D341Med (cell line): ENCODE measurements around the gene CX3CR1.

Experiments used
- DNase-seq: peaks from one replicate; pipeline ENCODE4 v3.0.0; 2012; ENCODE audit warnings: low spot score

Gene CX3CR1

DNA sequence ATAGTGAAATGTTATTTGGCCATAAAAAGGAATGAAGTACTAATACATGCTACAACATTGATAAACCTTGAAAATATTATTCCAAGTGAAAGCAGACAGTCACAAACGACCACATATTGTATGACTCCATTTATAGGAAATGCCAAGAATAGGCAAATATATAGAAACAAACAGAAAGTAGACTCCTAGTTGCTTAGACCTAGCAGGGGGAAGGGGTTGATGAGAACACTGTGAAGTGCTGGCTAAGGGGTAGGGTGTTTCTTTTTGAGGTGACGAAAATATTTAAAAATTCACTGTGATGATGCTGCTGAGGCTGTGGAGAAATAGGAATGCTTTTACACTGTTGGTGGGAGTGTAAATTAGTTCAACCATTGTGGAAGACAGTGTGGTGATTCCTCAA is 56.9 kb downstream of the CX3CR1 start:
- DNase-seq: no peak

DNA sequence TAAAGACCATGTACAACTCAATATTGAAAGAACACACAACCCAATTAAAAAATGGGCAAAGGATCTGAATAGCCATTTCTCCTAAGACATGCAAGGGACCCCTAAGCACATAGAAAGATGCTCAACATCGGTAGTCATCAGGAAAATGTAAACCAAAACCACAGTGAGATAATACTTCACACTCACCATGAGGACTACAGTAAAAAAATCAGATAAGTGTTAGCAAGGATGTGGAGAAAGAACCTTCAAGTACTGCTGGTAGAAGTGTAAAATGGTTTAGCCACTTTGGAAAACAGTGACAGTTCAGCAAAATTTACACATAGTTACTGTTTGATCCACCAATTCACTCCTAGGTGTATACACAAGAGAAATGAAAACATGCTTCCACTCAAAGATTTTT is 57.4 kb downstream of the CX3CR1 start:
- no peak for DNase-seq

DNA sequence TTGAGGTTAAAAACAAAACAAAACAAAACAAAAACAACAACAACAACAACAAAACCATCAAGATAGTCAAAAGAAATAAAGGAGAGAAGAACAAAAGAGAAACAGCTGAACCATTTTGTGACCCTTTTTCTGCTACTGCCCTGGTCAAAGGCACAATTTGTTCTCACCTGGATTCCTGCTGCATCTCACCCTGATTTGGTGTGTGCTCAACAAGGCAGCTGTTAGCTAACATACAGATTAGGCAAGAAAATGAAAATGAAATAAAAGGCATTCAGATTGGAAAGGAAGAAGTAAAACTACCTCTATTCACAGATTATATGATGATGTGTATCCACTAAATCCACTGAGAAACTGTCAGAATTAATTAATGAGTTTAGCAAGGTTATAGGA is 58.7 kb downstream of the CX3CR1 start:
- DNase-seq: no peak

DNA sequence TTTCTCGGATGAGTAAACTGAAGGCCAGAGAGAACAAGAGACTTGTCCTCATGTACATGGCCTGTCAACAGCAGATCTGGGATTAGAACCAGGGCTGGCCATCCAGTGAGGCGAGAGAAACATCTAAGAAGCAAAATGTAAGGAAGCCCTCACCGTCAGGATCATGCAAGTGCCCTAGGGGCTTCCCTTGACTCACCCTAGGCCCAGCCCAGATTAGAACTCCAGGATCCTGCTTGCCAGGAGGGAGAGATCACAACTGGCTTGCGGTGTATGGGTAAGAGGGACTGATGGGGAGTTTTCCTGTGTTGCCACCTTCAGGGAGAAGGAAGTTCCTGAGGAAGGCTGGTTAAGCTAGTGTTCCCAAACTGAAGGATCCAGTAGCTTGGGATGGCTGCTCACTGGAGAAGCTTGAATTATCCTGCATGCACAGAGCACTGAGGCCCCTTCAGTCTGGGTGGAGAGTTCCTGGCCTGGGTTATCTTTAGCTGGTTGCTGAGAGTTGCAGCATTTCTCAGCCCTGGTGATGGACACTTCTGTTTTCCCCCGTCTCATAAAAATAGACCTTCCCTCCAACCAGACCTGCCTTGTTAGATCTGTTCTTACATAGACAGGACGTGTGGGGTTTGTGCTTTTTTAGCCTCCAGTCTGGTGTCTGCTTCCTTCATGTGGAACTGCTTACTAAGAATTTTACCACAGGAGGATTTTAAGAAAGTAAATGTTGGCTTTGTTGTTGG is 59.3 kb downstream of the CX3CR1 start:
- DNase-seq: no peak

DNA sequence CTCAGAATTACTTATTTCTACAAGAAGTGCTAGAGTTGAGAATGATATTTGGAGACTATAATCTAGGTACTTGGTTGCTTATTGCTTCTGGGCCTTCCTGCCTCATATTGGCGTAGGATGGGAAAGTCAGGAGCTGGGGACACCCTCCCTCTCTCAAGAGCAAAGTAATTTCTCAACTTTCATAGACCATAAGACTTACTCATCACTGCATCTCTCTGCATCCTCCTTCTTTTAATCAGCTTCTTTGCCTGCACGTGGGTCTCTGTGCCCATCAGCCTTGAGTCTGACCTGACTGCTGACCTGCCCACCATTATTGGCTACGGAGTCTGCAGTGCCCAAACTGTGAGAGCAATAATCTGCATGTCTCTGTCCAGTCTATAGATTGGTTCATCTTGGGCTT is 60.1 kb downstream of the CX3CR1 start:
- no peak for DNase-seq

DNA sequence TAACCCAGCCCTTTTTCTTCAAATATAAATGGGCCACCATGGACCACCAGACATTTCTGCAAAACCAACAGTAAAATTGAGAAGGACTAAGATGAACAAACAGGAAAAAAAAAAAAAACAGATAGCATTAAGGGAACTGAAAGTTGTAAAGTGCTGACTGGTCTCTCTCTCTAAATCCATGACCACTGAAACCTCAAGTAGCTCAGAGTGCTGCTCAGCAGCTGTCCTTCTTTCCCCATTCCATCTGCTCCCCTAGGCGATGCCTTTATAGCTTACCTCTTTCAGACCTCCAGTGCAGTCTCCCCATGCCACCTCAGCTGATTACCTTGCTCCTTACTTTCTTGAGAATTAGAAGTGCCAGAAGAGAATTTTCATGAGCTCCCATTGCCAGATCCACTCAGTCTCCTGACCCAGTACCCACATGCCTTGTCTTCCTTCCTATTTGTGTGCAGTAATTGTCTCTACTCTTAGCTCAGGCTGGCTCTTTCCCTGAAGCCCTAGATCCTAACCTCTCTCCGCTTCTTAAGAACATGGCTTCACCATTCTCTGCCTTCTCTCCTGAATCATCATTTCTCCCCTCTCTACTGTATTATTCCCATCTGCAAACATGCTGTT is 63.6 kb downstream of the CX3CR1 start:
- no peak for DNase-seq

DNA sequence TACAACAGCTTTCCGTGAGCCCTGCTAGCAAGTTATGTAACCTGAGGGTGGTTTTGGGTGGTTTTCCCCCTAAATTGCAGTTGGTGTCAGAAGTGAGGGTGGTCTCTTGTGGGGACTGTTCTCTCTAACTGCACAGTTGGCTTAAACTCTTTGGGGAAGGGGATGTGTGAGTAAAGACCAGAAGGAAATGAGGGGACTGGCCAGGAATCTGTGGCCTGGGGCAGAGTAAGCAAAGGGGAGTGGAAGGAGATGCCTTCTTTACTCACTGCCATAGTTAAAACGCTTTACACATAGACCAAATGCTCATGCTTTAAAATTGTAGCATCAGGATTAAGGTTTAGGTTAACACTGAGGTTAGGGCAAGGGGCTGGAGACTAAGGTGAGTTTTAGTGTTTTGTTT is 66.2 kb downstream of the CX3CR1 start:
- no peak for DNase-seq
